Renal cortical epithelial cell (primary cell): ENCODE data around the gene ZNF385A. TPM values are rescaled to one million over a fixed set of nuclear protein-coding genes. Genes with fewer than 3 reads are reported as not detected.

Source experiments
- DNase-seq: peaks from one replicate; pipeline ENCODE4 v3.0.0-alpha.2; 2011; ENCODE audit warnings: low read depth
- total RNA-seq: library from RNA; depleted of rRNA; stranded (reverse); fragments of >200 nt; gene quantifications from 2 replicates; pipeline ENCODE4 v1.2.3, GENCODE V29; 2014

Gene ZNF385A
- total RNA-seq, 1 donor from 2014 or later: 10.2 TPM

- no peak for DNase-seq
These were observed 8.1 kb upstream of the ZNF385A start for GRCh38 chr12:54392485-54393206.

DNA sequence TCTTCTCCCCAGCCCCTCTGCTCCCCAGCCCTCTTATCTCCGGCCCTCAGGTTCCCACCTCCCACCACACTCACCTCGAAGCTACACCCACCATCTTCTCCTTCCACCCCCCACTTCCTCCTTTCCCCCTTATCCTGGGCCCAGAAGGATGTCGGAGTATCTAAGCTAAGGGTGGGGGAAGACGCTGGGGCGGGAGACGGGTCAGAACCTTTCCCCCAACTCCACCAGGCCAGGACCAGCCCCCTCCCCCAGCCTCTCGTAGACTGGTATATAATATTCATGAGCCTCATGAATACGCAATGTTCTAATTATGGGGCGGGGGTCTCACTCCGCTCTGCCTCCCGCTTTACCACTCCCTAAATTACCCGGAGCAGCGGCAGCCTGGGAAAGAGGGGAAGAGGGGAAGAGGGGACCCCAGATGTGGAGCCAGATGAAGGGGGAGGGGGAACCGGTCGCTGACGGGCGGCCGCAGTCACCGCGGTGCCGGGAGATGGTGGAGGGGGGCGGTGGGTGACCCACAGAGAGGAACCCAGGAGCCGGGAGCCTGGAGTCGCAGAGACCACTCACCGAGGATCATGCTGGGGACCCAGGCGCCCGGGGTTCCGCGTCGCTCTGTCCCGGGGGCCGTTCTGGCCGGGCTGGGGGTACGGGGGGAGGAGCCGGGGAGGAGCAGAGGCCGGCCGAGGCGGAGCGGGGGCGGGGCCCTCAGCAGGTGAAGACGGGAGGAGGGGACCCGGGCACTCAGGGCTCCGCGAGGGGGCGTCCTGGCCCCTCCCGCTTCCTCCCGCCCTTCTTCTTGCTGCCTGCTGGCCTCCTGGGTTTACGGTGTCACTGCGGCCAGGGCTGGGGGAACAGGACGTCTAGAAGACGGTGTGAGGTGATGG is 6.4 kb upstream of the ZNF385A start:
- DNase-seq: no peak

DNA sequence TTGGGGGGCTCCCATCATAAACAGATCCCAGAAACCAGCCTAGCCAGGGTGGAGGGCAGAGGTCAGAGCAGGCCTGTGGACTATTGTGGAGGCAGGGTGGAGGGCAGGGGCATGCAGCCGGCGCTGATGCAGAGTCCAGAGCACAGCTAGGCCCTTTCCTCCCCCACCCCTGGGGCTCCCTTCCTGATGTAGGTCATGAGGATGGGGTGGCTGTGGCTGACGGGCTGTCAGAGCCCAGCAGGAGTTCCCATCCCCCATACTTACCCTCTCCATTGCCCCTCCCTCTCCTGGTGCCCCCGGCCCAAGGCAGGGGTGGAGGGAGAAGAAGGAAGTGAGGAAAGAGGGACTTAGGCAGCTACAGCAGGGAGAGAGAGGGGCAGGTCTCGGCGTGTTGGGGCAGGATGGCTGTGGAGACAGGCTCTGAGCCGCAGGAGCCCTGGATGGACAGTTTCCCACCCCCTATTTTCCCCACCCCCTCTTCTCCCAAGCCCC is 5.7 kb upstream of the ZNF385A start:
- DNase-seq: no peak

DNA sequence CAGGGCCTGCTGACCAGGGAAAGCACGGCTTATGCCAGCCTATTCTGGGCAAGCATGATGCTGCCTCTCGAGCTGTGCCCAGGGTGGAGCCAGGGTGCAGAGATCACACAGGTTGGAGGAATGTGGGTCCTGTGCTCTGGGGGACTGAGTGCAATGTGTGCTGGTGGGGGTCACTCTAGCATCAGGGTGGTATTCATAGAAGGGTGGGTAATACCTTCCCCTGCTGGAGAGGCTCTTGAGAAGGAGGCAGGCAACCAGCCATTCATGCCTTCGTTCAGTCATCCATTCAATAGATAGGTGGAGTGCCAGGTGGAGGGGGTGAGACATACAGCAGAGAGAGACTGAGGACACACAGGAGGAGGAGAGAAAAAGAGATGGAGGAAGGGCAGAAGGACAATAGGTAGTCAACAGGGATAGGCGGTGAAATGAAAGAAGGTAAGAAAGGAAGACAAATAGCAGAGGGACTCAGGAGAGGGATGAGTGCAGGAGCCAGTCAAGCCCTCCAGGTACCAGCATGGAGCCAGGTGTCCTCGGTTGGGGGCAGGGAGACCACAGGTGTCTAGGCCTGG is 5.2 kb upstream of the ZNF385A start:
- no peak for DNase-seq

DNA sequence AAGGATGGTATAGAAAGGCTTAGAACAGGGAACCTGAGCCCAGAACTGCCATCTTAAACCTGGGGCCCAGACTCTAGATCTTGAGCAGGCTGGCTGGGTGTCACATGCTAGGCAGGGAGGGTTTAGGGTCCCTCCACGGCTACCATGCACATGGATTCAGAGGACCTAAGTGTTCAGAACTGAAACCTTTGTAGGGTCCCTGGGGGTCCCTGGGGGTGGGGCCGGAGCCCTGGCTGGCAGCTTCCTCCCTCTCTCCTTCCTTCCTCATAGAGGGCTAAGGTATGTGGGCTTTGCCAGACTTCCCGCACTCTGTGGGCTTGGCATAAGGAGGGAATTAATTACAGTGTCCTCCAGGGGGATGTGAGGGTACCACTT is 4.6 kb upstream of the ZNF385A start:
- DNase-seq: no peak

- no peak for DNase-seq
These were observed 4.0 kb upstream of the ZNF385A start for GRCh38 chr12:54388237-54389133.

- no peak for DNase-seq
These were observed 2.6 kb upstream of the ZNF385A start for GRCh38 chr12:54387114-54387467.

GRCh38 chr12:54386403-54387113 is 2.0 kb upstream of the ZNF385A start:
- DNase-seq: no peak

DNA sequence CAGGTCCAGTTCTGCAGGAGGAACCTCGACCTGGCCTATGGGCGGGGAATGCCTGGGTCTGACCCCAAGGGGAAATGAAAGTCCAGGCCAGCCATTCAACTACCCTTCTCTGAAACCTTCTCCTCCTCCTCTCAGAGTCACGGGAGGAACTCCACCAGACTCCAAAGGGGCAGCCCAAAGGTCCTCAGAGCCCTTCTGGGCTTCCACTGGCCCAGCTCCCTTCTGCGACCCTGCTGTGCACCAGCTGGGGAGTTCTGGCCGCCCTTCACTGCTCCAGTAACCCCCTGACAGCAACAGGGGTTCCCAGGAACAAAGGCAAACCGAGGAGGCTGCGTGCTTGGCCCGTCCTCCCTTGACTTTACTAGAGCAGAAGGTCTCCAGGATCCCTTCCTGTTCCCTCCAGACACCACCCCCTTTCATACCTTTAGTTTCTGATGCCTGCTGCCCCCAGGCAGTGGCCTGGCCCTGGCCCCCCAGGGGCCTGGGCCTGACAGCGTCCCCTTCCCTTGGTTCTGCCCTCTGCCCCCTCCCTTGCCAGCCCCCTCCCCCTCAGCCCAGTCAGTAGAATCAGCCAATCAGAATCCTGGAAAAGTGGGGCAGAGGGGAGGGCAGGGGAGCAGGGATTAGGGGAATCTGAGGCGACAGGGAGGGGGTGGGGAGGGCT is 850 bp upstream of the ZNF385A start:
- no peak for DNase-seq

DNA sequence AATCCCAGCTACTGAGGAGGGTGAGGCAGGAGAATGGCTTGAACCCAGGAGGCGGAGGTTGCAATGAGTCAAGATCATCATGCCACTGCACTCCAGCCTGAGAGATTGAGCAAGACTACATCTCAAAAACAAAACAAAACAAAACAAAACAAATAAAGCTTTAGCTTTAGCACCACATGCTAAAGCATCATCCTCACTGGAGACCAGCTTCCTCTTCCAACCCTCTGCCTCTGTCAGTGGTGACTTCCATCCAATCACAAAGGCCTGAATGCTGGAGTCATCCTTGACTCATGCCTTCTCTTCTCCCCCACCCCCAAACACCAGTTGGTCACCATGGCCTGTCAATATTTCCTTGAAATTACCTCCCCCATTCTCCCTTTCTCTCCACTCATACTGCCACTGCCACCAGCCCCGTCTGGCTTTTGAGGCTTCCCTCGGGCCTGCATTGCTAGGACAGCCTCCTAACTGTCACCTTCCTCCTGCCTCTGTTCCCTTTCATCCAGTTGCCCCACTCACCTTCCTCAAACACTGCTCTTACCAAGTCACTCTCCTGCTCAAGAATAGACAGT is 1.4 kb downstream of the ZNF385A start:
- peak; percentile 90 for DNase-seq

GRCh38 chr12:54381136-54381535 is 3.4 kb downstream of the ZNF385A start:
- no peak for DNase-seq

DNA sequence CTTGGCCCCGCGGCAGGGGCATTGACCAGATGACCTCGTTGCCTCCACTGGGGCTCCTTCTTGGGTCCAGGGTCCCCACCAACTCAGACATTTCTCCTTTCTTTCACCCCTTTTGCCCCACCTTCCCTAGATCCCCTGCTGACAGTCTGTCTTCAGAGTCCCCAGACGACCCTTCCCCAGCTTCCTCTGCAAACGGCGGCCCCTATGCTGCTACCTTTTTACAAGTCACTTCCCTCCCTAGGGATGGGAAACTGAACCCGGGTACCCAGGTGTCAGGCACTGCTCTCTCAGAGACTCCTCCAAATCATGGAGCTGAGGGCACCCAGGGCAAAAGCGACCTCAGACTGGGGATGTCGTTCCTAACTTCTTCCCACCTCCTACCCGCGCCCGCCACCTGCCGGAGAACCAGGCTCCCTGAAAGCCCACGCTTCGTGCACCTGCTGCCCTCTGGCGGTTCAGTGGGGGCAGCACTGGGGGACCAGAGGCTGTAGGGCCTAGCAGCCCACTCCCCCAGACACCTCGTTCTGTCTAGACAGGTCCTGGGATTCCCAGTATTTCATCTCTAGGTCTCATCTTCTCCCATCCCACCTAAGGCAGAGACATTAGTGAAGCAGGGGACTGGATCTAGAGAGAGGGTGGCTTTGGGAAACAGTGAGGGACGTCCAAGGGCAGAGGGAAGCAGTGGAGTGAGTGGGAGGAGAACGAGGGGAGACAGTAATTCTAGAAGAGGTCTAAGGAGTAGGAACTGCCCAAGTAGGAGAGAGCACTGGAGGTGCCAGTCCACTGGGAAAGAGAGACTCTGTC is 4.9 kb downstream of the ZNF385A start:
- DNase-seq: peak; percentile 70

DNA sequence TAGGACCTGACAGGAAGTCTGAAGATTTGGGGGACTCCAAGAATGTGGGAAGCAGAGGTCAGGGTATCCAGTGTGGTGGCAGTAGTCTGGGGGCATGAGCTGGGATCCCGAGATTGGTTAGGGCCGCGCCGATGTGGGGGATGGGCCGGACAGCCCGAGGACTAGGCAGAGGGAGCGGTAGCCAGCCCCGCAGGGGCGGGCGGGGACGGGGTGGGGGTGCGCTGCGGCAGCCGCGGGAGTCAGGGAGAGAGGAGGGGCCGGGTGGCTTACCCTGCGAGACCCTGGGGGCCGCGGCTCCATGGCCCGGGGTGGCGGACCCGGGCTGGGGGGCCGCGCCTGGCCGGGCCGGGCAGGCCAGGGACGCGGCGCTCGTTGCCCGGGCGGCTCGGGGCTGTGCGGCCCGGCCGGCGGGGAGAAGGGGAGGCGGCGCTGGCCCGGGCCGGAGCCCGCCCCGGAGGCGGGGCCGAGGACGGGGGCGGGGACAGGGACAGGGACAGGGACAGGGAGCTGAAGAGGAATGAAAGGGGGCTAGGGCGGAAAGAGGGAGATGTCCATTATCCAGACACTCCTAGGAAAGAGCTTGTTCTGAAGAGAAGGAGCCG is 5.6 kb downstream of the ZNF385A start:
- DNase-seq: no peak

- no peak for DNase-seq
These were observed 6.6 kb downstream of the ZNF385A start for GRCh38 chr12:54377797-54378515.

GRCh38 chr12:54377007-54377406 is 7.5 kb downstream of the ZNF385A start:
- no peak for DNase-seq

- DNase-seq: no peak
These were observed 7.9 kb downstream of the ZNF385A start for GRCh38 chr12:54376596-54376995.

- DNase-seq: no peak
These were observed 9.3 kb downstream of the ZNF385A start for GRCh38 chr12:54375259-54375579.

- DNase-seq: no peak
These were observed 9.8 kb downstream of the ZNF385A start for GRCh38 chr12:54374562-54375258.
